ENCODE data around the gene SEBOX.
"Not testable (repeated sequence)": the region's sequence is repeated elsewhere in the genome, so short reads cannot be mapped to it uniquely, and the experiment has no call there.

Gene SEBOX

DNA sequence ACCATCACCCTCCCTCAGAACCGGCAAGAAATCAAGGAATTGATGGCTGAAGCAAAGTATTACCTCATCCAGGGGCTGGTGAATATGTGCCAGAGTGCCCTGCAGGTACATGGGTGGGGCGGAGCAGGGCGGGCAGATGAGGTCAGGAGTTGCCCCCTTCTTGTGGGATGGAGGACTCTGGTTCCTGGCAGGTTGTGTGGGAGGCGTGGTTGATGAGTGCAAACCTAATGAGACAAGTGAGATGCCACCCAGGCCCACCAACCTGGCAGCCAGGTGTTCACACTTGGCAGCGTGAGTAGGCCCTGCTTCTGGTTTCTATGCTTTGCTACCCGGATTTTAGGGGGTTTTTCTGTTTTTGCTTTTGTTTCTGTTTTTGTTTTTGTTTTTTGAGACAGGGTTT, 24.6 kb downstream of the SEBOX start:
- no peak for DNase-seq (ENCODE audit: low read depth)

DNA sequence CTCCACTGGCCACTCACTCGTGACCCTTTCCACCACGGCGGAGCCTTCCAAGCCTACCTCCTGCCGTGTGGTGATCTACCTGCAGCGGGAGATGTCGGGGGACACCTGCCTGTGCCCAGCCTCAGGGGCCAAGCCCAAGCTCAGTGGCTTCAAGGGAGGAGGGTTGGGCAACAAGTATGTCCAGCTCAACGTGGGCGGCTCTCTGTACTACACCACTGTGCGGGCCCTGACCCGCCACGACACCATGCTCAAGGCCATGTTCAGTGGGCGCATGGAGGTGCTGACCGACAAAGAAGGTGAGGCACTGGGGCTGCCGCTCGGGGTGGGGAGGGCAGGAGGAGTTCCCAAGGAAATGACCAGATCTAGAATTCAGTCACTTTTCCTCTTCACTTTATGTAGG, 25.6 kb downstream of the SEBOX start:
- DNase-seq (ENCODE audit: low read depth) = no peak

DNA sequence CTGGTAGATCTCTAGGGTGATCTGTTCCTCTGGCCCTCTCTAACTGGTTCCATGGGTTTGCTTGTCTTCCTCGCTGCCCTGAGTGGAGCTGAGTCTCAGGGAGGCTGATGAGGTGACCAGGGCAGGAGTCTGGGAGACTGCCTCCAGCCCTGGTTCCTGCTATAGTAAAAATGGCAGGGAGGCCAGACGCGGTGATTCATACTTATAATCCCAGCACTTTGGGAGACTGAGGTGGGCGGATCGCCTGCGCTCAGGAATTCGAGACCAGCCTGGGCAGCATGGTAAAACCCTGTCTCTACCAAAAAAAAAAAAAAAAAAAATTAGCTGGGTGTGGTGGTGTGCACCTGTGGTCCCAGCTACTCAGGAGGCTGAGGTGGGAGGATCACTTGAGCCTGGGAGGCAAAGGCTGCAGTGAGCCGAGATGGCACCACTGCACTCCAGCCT, 26.2 kb downstream of the SEBOX start:
- not testable (repeated sequence) for DNase-seq (ENCODE audit: low read depth)

DNA sequence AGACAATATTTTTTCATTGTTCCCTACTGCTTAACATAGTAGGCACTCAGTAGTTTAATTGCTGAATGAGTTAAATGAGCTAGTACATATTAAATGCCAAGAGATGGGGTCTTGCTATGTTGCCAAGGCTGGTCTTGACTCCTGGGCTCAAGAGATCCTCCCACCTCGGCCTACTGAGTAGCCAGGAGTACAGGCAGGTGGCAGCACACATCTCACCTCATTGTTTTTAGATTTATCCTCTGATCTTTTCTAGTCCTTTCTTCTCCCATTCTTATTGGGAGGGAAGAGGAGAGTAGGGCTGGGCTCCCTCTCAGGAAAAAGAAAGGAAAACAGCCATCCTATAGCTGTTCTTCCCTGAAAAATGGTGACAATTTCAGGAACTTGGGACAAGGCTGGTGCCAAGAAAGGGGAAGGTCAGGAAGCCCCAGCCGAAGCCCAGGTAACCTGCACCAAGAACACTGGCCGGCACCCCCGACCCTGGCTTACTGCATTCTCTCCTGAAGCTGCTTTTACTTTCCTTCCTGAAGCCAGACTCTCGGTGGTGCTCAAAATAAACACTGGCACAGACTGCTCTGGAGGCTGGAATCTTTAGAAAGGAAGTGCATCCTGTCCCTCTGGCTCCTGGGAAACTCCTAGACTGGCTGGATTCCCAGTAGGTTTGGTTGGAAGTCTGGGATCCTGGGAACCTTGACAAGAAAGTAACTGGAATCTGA, 26.8 kb downstream of the SEBOX start:
- DNase-seq (ENCODE audit: low read depth) = no peak

DNA sequence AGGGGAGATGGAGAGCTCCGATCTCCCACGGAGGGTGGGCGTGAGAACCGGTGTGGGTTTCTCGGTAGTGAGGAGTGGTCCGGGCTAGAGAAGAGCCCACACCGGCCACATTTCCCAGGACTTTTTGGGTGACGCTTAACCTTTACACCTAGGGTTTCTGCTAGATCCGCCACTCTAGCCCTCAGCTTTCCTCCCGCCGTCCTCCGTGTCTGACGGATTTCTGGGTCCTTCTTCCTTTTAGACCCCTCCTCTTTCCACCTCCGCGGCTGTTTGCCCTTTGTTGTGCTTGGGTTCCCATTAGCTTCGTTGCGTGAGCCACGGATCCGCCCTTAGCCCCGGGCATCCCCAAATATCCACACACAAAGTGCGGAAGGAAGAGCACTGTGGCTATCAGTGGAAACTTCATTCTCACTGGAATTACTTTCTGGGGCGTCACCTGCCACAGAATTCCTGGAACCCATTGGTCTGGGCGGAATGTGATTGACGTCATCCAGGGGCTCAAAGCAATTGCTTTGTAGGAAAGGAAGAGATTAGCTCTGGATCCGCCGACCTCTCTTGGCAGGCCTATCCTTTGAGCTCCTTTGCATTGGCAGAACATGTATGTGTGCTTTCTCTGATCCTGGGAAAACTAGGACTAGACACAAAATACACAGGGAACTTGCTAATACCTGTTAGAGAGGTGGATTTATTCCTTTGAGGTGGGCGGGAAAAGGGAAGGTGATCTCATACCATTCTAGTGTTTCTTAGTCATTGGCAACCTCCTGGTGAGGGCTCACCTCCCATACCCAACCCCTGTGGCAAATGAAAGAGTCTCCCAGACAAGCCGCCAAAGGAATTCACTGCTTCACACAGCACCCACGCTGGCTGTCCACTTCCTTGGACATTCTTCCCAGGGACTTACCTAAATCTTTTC, 28.8 kb downstream of the SEBOX start:
- no peak for DNase-seq (ENCODE audit: low read depth)

DNA sequence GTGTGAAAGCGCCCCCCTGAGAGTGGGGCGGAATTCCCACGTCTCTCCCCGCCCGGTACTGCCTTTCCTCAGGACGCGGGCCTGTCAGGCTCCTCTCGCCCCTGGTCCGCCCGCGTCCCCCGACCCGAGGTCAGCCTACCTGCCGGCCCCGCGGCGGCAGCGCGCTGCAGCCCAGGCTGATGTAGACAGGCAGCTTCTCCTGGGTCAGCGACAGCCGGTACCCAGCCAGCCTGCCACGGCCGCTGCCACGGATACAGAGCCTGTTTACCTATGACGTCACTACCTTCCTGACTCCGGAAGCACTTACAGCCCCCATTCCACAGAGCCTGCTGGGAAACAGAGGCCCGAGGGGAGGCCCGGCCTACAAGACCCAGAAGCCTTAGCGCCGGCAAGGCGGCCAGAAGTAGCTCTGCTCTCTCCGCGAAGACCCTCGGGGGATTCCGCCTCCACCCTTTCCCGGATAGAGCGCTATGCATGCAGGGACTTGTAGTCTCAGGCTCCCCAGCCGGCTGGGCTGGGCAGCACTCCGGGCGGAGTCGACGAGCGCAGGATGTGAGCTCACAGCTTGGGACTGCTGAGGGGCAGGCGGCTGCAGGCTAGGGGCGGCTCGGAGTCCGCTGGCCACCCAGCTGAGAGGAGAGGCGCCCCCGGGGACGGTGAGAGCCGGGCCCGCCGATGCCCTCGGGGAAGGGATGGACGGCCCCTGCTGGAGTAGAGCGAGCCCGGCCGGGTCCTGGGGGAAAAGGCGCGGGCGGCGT, 29.6 kb downstream of the SEBOX start, which contains the start of the genes IFT20 and TNFAIP1:
Gene IFT20 (minus strand): TSS at position 272 of the 758 bp plus-strand sequence. CDS start 3,487 bp downstream, outside the sequence.
Gene TNFAIP1 (plus strand): TSS at position 561 of the 758 bp plus-strand sequence. CDS start 3,761 bp downstream, outside the sequence.
- DNase-seq (ENCODE audit: low read depth) = peak; percentile 94

DNA sequence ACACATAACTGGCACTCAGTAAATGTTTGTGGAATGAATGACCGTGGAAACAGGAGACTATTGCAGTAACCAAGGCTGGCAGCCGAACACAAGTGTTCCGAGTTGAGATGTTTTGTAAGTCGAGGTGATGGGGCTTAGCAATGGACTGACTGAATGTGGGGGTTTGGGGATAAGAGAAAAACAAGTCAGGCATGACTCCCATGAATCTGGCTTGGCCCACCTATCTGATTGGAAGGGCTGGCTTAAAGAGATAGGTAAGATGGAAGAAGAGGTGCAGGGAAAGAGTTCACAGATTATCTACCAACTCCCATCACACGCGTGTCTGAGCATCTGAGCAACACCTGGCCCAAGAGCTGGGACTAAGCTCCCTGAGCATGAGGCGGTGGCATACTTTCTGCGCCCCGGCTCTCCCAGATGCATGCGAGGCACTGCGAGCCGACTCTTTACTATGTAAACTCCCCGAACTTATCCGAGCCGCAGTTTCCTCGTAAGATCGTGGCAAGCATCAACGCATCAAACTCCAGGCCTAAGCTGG, 30.3 kb downstream of the SEBOX start:
- DNase-seq (ENCODE audit: low read depth) = no peak

DNA sequence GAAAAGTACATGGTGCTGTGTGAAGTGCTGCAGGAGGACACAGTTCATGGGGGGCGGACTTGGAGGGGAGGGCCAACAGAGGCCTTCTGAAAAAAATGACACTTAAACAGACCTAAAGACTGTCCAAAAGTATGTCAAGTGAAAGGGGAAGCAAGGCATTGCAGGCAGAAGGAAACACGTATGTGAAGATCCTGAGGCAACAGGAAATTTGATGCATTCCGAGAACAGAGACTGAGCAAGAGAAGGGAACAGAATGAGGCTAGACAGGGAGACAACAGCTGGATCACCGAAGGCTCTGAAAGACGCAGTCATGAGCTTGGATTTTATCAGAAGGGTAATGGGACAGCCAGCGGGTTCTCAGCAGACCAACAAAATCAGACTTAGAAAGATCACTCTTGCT, 30.8 kb downstream of the SEBOX start:
- DNase-seq (ENCODE audit: low read depth) = no peak

DNA sequence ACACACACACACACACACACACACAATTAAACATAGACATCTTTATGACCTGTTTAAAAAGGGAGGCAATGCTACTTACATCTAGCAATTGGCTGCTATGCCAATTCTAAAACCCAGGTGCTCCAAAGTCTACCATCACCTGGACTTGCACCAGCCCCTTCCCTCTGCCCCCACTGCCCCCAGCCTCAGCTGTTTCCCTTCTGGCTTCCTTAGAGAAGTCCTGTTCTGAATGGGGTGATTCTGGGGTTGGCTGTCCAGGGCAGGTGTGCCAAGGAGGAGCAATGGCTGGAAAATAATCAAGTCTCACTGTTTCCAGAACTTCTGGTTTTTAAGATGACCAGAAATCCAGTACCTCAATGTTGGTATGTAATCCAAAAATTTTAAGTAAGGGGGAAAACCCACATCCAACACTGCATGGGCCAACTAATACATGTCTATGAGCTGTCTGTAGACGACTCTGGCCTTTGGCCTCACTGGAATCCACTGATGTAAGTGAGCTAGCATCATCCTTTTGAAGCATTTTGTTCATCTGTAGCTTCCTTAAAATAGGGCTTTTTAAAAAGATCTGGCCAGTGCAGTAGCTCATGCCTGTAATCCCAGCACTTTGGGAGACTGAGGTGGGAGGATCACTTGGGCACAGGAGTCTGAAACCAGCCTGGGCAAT, 31.8 kb downstream of the SEBOX start:
- no peak for DNase-seq (ENCODE audit: low read depth)

DNA sequence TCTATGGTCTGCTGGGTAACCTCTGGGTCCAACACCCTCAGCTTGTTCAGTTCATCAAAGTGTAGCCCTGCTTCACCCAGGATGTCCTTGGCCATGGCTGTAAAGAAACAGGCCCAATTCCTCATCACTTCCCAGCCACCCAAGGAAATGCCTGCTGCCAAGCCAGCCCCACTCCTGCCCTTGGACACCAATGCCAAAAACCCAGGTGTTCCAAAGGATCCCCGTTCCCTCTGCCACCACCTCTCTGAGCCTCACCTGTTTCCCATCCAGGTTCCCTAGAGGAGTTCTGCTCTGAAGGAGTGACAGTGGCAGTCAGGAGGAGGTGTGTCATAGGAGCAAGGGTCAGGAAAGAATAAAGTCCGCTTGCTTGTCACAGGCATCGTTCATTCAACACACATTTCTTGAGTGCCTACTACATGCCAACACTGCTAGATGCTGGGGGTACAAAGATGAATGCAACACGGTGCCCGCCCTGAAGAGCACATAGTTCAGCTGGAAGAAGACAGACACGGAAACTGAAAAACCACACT, 33.0 kb downstream of the SEBOX start:
- DNase-seq (ENCODE audit: low read depth) = no peak

DNA sequence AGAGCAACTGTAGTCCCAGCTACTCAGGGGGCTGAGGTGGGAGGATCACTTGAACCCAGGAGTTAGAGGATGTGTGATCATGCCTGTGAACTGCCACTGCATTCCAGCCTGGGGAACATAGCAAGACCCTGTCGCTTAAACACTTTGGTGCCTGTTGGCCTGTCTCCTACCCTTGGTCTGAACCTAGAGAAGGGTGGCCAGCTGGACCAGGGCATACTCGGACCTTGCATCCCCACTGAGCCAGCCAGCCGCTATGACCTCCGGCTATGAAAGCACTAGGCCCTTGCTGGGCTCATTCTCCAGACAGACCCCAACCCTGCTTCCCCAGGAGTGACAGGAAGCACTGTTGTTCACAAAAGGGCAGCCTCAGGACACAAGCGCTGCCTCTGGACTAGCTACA, 34.3 kb downstream of the SEBOX start:
- no peak for DNase-seq (ENCODE audit: low read depth)

DNA sequence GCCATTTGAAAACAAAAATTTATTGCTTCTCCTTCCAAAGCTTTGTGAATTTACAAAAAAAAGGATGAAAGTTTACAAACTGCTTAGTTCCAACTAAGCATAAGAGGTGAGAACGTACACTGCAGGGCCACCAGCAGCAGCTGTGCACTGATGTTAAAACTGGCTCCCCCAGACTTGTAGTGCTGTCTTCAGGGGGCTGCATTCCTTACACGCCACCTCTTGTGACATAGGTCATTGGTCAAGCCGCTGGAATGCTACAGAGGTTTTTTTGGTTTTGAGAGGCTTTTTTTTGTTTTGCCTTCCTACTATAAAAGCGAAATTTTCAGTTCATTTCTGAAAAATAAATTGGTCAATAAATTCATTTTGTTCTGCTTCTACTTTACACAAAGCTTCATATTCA, 36.7 kb downstream of the SEBOX start:
- DNase-seq (ENCODE audit: low read depth) = no peak

DNA sequence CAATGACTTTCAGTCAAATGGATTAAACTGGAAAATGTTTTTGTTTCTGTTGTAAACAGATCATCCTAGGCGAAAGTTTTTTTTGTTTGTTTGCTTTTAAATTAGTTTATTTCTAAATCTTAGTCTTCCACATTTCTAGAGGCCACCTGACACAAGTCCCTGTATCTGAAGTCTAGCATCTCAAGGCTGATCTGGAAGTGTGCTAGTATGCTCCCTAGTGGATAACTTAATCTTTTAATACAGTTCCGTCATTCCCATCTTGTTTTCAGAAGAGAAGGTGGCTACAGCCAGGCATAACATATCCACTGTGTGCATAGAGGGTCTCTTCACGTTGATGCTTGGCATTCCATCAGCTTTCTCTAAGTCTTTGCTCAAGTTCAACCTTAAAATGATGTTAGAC, 37.3 kb downstream of the SEBOX start:
- no peak for DNase-seq (ENCODE audit: low read depth)

DNA sequence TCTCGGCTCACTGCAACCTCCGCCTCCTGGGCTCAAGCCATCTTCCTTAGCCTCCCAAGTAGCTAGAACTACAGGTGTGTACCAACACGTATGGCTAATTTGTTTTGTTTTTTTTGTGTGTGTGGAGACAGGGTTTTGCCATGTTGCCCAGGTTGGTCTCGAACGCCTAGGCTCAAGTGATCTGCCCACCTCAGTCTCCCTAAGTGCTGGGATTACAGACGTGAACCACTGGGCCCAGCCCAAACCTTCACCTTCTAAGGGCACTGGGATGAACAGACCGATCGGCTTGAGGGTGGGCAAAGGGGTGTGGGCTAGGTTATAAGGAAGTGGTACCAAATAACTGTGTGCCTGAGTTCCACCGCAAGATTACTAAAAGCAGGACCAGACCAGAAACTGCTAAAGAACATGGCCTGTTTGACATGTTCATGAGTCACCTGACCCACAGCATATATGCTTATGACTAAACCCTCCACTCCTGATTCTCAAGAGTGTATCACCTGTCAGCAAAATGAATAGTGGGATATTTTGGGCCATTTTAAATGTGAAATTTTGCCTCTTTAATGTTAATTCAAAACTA, 37.9 kb downstream of the SEBOX start:
- DNase-seq (ENCODE audit: low read depth) = peak; percentile 20

DNA sequence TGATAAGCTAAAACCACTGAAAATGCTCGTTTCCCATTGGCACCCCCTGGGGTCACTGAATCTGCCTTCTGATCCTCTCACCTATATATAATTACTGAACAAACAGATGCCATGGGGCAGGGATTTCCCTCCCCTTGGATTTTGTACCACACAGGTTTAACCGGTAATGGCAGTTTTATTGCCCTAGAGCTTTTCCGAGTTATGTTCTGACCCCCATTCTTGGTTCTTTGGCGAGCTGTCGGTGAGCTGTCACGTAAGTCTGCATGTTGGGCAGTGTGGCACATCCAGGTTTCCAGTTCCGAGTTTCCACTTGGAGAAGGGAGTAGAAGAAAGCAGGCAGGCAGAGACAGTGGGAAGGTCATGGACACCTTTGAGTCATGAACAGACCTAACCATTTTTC, 38.9 kb downstream of the SEBOX start:
- DNase-seq (ENCODE audit: low read depth) = no peak

DNA sequence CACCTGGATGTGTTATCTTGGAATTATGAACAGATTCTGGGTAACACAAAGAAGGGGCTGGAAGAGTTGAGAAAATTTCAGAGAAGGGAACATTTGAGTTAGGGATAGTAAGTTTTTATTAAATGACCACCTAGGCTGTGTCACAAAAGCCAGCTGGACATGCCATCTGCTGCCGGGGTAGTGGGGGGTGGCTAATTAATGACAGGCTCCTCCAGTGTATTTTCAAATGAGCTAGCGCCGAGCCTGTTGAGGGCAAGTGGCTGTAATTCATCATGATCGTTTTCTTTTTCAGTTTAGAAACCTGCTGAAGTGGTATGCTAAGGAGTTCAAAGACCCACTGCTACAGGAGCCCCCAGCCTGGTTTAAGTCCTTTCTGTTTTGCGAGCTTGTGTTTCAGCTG, 39.8 kb downstream of the SEBOX start:
- no peak for DNase-seq (ENCODE audit: low read depth)

DNA sequence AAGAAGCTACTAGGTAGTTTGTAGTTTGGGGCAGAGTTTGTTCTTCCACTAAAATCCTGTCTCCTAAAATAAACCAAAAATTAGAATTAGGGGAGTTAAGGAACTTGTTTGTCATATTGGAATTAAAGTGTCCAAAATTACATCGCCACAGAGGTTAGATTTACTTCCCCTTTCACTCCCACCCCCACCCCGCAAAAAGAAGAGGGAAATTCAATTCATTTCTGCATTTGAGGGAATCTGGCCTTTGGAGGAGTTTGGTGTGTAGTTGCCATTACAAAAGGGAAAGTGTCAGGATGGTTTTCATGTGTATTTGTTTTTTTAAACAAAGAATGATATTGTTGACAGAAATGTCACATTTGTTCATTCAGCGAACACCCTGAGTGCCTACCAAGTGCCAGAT, 40.2 kb downstream of the SEBOX start:
- DNase-seq (ENCODE audit: low read depth) = no peak

DNA sequence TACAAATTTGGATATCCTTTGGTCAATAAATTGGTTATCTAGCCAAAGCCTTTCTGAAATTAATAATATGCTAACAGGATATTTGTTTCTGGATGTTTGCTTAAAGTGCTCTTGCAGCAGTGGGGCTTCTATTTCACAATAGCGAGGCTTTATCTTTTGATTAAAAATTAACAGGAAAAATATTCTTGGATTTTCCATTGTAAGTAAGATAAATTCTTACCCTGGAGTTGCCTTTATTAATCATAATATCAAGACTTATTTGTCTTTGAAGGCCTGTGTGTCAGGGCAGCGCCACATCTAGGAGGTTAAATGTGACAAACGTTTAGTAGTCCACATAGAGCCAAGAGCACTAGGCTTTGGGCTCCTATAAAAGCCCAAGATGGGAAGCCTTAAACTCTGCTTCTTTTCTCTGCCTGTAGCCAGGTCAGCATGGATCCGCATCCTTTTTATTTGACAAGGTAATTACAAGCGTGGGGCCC, 40.7 kb downstream of the SEBOX start:
- no peak for DNase-seq (ENCODE audit: low read depth)

DNA sequence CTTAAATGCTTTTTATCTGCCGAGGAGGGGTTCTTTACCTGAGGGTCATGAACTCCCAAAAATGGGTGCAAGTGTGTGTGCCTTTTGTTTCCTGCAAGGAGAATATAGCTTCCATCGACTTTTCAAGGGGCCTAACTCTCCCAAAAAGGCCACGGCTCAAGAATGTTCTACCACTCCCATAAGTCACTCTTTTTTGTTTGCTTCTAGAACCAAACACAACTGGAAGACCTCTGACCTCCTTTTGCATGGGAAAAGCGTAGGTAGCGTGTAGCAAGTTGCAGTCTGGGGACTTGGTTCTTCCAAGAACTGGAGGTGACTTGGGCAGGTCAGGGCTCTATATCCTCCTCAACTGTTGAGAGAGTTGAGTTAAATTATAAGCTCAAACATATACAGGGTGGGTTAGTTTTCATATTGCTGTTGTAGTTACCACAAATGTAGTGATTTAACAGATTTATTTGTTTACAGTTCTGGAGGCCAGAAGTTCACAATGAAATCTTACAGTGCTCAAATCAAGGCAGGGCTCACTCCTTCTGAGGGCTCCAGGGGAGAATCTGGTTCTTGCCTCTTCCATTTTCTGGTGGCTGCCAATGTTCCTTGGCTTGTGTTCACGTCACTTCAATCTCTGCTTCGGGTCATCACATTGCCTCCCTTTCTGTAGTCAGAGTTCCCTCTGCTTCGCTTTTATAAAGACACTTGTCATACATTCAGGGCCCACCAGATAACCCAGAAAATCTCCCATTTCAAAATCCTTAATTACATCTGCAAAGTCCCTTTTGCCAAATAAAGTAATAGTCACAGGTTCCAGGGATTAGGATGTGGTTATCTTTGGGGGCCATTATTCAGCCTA, 44.6 kb downstream of the SEBOX start:
- no peak for DNase-seq (ENCODE audit: low read depth)

DNA sequence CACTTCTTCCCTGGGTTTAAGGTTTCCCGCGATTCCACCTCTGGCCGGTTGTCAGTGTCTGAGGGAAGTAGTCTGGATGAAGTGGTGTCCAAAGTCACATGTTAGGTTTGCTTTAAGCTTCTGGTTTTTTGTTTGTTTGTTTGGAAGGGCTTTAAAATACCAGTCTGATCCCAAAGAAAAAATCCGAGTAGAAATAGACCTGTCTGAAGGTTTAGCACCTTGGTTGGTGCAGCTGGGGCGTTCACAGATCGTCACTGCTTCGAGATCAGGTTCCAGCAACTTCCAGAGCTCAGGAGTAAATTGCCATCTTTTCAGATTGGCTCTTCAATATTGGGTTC, 45.4 kb downstream of the SEBOX start:
- no peak for DNase-seq (ENCODE audit: low read depth)
